GM18511 (cell line): ENCODE measurements around the gene BRI3BP.
"Not testable (repeated sequence)": the region's sequence is repeated elsewhere in the genome, so short reads cannot be mapped to it uniquely, and the experiment has no call there.

Experiments
- ATAC-seq: cut with Tn5 transposase; IDR thresholded peaks from one replicate; pipeline ENCODE4 v1.9.1; 2021; ENCODE audit warnings: mild to moderate bottlenecking, moderate library complexity; ENCODE audit not compliant: unreplicated experiment

BRI3BP gene

DNA sequence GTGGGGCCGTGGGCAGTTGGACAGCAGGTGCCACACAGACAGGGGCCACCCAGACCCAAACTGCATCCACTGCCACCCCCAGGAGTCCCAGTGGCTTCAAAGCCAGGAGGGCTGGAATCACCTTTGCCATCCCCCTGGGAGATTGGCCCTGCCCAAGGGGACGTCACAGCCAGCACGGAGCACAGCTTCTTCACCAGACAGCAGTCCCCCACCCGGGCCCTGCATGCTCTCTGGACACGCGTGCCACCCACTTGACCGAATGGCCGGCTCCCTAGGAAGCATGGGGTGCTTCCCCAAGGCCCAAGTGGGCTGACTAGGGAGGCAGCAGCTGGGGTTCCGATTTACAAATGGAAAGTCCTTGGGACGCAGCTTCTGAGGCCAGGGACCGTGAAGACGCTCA lies 21.8 kb upstream of the BRI3BP start:
- ATAC-seq, result no peak

- ATAC-seq, result no peak
These were observed 21.2 kb upstream of the BRI3BP start for GRCh38 chr12:124972211-124972610.

DNA sequence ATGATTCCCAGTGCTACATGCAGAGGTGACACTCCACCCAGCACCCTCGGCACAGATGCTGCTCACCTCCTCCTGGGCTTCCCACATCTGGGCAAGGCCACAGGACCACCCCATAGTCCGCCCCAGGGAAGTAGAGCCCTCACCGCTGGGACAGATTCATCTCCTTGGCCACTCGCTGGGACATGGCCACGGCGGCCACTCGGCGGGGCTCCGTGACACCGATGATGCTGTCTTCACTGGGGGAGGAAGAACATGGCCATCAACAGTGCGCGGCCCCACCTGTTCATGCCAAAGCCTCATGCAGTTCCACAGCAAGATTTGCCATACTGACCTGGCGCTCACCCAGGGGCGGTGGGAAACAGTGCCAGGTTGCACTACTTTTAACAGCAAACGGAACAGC lies 18.2 kb upstream of the BRI3BP start:
- ATAC-seq, result no peak

GRCh38 chr12:124976999-124977398 lies 16.4 kb upstream of the BRI3BP start:
- no peak for ATAC-seq

DNA sequence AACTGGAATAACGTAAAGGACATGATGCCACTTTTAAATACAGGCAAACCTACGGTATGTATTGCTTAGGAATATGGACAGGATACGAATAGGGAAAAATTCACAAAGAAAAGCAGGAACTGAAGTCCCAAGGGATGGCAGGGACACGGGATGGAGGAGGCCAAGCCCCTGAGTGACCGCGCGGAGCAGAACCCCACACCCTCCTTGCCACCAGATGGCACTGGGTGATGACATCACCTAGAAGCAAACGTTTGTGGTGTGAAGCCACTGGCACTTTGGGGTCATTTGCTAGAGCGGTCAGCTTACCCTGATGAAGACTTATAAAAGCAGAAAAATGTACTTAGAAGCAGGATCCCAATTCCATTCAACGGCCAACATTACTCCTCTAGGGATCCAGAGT lies 13.9 kb upstream of the BRI3BP start:
- ATAC-seq, result no peak

GRCh38 chr12:124980098-124980892 lies 13.2 kb upstream of the BRI3BP start:
- ATAC-seq, result no peak

DNA sequence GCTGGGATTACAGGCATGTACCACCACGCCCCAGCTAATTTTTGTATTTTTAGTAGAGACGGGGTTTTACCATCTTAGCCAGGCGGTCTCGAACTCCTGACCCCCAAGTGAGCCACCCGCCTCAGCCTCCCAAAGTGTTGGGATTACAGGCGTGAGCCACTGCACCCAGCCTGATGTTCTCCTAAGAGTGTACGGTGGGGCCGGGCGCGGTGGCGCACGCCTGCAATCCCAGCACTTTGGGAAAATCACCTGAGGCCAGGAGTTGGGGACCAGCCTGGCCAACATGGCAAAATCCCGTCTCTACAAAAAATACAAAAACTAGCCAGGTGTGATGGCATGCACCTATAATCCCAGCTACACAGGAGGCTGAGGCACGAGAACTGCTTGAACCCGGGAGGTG lies 6.6 kb upstream of the BRI3BP start:
- ATAC-seq, result not testable (repeated sequence)

- peak; percentile 38 for ATAC-seq
These were observed 395 bp upstream of the BRI3BP start for GRCh38 chr12:124992874-124993625.

DNA sequence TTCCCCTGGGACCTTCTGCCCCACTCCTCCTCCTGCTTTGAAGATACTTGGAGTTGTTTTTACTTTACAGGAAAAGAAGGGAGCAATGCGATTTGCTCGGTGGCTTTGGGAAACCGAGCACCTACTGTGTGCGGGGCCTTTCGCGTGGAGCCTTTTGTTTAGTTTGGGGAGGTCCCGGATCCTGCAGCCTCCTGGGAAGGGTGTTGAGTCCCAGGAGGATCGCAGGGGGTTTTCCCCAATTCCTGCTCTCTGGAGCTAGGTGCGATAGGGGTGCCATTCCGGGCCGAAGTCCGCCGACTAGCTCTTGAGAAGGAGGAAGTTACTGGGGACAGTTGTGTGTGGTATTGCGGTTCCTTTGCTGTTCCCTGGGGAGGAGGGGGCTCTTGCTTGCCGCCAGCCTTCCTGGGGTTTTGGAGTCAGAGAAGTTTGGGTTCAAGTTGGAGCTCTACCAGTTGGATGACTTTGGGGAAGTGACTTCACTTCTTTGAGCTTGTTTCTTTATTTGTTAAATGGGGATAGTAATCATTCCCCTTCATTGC lies 1.1 kb downstream of the BRI3BP start:
- peak; percentile 39 for ATAC-seq

DNA sequence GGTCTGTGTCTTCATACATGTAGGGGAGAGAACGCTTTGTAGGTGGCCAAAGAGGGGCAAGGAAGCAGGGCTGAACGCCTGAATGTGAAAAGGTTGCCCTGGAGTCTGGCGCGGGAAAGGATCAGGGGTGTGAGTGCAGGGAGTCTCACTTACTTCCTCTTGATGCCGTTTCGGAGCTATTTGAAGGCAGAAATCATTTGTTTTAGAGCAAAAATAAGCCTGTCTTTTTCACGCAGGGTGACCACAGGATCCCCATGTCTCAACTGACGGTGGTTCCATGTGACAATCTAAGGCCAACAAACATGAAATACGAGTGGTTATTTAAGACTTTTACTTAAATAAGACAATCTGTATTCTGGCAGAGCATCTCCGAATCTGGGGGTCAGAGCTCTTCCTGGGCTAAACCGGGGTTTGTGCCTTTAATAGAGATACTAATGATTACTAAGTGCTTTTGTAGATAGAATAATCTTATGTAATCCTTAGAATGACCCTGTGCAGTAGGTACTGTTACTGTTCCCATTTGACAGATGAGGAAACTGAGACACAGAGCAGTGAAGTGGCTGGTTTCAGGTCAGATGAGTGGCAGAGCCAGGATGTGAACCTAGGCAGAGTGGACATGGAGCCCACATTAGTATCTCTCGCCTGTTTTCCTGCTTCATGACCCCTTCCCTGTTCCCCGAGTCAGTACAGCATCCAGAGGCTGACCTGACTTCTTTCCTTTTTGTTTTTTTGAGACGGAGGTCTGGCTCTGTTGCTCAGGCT lies 1.9 kb downstream of the BRI3BP start:
- ATAC-seq, result no peak

- no peak for ATAC-seq
These were observed 5.3 kb downstream of the BRI3BP start for GRCh38 chr12:124998705-124999104.

GRCh38 chr12:125001636-125002035 lies 8.2 kb downstream of the BRI3BP start:
- no peak for ATAC-seq

DNA sequence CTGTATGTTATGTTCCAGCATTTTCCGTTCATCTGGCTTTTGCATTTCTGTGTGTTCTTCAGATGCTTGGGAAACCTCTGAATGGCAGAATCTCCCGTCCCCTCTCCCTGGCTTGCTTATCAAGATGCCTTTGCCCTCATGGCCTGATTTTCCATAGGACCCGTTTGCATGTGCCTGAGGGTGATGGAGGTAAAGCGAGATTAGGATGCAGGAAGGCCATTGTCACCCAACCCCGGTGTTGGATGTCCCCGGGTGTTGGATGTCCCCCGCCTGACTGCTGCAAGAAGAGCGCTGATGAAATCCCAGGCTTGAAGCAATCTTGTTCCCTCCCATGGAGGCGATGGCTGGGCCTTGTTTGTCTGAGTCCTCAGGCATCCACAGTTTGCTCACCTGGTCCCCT lies 9.6 kb downstream of the BRI3BP start:
- no peak for ATAC-seq

DNA sequence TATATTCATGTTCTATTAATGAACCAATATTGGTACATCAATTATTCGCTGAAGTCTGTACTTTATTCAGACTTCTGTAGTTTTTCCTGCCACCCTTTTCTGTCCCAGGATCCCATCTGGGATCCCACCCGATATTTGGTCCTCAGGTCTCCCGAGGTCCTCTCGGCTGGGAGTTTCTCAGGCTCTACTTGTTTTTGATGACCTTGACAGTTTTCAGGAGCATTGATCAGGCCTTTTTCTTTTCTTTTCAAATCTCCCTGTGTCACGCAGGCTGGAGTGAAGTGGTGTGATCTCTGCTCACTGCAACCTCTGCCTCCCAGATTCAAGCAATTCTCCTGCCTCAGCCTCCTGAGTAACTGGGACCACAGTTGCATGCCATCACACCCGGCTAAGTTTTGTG lies 11.2 kb downstream of the BRI3BP start:
- ATAC-seq, result no peak

- ATAC-seq, result no peak
These were observed 12.2 kb downstream of the BRI3BP start for GRCh38 chr12:125005652-125006051.

DNA sequence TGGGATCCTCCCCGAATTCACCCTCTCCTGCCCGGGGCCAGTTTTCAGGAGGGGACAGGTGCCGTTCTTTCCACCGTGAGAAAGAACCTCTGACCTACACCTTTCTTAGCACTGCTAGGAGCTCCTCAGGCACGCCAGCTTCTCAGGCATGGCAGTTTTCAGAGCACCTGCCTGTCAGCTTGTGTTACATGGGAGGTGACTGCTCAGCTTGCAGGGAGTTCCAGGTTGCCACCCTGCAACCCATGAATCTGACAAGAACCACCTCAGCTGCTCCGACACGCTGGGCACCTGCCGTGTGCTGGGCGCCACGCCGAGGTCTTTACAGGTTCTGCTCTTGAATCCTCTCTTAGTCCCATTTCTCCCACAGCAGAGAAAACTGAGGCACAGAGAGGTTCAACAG lies 12.9 kb downstream of the BRI3BP start:
- ATAC-seq, result no peak

- ATAC-seq, result no peak
These were observed 20.5 kb downstream of the BRI3BP start for GRCh38 chr12:125013816-125014442.

GRCh38 chr12:125014526-125014925 lies 21.1 kb downstream of the BRI3BP start:
- ATAC-seq, result no peak

DNA sequence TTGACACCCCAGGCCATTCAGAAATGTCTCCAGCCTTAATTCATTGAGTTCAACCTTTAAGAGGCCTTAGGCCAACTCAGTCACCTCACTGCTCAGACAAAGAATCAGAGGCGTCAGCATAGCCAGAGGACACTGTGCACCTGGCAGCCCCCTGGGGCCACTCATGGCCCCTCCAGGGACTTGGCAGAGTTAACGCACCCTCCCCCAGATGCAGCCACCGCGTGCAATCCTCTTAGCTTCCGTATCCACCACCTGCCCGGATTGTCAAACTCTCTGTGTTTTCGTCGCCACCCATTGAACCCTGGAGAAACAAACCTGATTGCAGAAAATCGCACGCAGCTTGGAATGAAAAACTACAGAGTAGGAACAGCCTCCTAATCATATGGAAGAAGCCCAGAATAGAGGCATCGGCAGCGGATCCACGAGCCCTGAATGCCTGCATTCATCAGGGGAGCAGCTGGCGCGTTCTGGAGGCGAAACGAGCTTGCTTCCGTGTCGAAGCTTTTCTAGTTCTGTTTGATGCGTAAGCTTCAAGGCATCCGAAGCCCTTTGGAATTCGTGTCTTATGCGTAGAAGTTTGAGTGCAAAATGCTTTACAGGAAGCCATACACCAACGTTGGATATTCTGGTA lies 22.4 kb downstream of the BRI3BP start:
- ATAC-seq, result no peak

DNA sequence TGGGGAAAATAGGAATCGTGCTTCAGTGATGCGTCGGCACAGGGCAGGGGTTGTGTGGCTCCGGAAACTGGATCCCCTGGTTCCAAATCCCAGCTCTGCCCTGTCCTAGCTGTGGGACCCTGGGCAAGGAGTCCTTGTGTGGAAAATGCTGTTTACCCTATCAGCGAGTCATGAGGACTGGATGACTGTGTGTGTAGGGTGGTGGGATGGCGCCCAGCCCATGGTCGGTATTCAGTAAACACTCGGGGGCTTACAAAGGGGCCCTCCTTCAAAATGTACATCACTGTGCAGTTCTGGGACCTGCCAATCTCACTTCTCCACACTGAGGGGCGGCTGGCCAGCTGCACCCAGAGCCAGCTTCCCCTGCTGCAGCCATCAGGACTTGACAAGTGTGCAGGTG lies 24.4 kb downstream of the BRI3BP start:
- ATAC-seq, result no peak
